Fibroblast of pulmonary artery (primary cell): ENCODE data around the gene ACOT13.
A peak's percentile ranks its signal among the peaks of the same experiment; 100 is the strongest.
"Not testable (repeated sequence)": the region's sequence is repeated elsewhere in the genome, so short reads cannot be mapped to it uniquely, and the experiment has no call there.

Experiments
- DNase-seq: peaks from one replicate; pipeline ENCODE4 v3.0.0-alpha.2; 2010; ENCODE audit warnings: low read depth
- H3K4me3 ChIP-seq: replicated peaks from 2 replicates; pipeline ENCODE4 v1.5.1; 2011; ENCODE audit warnings: low read depth, mild to moderate bottlenecking, control low read depth, low read length, moderate library complexity
- TF ChIP-seq, protein P1 (sequence below): IDR thresholded peaks from 2 replicates; pipeline ENCODE4 v1.5.1; 2011; ENCODE audit warnings: mild to moderate bottlenecking, control low read depth, low read length, inconsistent platforms; ENCODE audit errors: missing control alignments

ACOT13 gene

DNA sequence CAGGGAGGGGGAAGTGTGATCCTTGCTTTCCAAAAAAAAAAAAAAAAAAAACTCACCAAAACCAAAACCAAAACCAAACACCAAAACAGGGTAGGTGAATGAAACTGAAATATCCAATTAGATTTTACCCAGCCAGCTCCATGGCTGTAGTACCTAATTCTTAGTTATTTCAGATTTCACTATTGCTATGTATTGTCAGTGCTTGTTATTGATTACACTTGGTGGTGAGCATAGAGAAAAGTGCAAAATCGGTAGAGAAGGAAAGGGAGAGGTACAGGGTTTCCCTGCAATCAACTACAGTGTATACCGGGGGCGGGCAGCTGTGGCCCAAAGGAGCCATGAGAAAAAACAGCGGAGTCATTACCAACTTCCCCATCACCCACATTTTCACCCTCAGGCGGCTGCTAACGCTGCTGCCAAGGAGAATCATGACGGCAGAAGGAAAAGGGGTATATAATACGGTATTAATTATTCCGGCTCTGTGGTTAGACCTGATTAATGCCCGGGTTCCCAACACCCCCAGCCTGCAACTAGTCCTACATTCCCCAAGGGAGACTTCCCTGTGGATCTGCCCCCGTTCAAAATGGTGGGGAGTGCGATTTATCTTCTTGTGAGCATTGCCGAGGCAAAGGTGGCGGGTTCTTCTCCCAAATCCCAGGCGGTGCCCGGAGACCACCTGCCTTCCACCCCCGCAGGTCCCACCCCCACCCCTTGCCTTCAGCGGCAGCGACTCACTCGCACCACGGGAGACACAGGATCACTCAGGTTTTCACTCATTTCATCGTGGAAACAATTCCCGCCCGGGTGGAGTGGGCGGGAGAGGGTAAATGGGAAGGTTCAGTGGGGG, 52.5 kb downstream of the ACOT13 start, which contains the start of gene C6orf62:
TSS of gene C6orf62 (minus strand) at position 30 of the 847 bp plus-strand sequence. CDS start 486 bp downstream, outside the sequence.
- TF ChIP-seq, protein P1, sequence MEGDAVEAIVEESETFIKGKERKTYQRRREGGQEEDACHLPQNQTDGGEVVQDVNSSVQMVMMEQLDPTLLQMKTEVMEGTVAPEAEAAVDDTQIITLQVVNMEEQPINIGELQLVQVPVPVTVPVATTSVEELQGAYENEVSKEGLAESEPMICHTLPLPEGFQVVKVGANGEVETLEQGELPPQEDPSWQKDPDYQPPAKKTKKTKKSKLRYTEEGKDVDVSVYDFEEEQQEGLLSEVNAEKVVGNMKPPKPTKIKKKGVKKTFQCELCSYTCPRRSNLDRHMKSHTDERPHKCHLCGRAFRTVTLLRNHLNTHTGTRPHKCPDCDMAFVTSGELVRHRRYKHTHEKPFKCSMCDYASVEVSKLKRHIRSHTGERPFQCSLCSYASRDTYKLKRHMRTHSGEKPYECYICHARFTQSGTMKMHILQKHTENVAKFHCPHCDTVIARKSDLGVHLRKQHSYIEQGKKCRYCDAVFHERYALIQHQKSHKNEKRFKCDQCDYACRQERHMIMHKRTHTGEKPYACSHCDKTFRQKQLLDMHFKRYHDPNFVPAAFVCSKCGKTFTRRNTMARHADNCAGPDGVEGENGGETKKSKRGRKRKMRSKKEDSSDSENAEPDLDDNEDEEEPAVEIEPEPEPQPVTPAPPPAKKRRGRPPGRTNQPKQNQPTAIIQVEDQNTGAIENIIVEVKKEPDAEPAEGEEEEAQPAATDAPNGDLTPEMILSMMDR = no peak
- peak within 1 kb of the TSS; percentile 87 for H3K4me3 ChIP-seq
- no peak for DNase-seq

DNA sequence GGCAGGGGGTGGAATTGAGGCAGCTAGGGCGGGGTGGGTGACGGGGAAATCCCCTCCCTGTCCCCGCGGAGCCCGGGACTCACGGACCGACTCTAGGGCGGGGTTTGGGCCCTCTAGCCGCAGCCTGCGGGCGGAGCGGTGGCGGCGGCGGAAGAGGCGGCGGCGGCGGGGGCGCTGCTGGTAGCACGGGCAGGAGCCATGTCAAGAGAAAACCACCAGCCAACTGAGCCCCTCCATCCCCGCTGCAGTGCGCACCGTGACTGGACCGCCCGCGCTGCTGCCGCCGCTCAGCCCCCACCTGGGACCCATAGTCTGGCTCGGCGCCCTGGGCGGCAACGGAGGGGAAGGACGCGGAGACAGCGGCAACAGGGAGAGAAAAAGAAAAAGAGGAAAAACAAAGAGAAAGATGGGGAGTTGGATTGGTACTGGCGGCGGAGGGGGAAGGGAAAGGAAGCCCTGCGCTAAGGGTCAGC, 53.3 kb downstream of the ACOT13 start:
- DNase-seq = peak; percentile 47
- peak overlapping the region; percentile 87 for H3K4me3 ChIP-seq
- TF ChIP-seq, protein P1 = no peak

DNA sequence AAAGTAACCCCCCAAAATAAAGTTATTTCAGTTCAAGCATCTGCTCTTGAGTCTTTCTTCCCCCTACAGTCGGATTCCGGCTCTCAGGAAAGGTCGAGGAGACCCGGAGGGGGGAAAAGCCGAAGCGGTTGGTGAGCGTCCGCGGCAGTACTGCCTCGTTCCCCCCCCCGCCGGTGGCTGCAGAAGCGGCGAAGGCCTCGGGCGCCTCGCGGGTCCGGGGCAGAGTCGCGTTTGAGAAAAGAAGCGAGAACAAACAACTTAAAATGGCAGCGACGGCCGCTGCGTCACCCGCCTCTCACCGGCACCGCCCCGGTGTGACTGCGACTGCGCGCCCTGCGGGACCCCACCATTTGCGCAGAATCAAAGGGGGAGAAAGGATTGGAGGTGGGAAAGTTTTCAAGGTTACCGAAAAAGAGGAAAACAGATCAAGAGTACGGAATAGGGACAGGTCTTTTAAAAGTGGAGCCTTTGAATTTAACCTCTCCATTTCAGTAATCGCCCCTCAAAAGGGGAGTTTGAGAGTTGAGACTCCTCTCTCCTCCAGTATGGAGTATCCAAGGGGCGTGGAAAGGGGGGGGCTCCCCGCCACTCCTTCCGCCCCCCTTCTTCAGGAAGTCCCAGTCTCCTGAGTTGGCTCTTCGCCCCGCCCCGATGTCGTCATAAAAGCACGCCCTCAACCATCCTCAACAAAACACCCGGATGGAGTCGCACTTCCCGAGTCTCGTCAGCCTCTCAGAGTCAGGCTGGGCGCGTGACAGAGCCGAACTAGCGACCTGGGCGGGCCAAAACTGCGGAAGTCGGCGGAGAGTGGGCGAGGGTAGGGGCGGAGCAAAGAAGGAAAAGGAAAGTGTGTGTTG, 54.0 kb downstream of the ACOT13 start:
- TF ChIP-seq, protein P1 = no peak
- DNase-seq = peak; percentile 100
- H3K4me3 ChIP-seq = peak overlapping the region; percentile 87

DNA sequence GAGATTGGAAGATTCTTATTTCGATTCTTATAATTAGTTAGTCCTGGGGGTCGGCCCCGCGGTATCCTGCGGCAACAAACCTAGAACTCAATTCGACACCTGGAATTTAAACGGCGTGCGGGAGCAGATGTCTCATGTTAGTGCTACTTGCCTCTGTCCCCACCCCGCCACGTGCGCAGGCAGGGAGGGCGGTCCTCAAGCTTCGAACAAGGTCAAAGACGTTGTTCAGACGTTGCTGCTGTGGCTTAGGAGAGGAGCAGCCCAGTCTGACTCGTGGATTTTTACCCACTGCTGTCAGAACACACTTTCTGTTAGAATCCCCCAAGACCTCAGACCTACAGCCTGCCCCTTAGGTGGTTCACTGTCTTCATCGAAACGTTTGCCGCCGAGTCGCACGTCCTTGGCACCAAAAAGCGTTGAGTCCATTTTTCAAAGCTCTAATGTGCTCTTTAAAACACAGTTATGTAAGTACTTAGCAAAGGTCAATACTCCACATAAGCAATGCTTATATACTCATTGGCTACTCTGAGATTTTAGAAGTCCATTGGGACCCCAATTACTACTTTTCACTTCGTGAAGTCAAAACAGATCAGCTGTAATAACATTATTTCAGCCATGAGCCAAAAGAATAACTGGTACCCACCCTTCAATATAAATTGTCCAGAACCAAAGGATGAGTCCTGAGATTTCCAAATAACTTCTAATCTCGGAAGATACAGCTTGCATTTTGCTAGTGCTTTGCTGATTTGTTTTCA, 54.8 kb downstream of the ACOT13 start:
- H3K4me3 ChIP-seq = peak overlapping the region; percentile 68
- TF ChIP-seq, protein P1 = no peak
- peak; percentile 87 for DNase-seq

DNA sequence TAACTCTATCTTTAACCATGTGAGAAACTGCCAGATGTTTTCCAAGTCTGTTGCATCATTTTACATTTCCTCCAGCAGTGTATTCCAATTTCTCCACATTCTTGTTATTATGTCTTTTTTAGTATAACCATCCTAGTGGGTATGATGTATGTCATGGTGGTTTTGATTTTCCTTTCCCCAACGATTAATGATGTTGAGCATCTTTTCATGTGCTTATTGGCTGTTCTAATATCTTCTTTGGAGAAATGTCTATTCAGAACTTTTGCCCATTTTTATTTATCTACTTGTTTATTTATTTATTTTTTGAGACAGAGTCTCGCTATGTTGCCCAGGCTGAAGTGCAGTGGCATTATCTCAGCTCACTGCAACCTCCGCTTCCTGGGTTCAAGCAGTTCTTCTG, 56.4 kb downstream of the ACOT13 start:
- no peak for DNase-seq
- TF ChIP-seq, protein P1 = no peak
- H3K4me3 ChIP-seq = no peak overlapping the region

DNA sequence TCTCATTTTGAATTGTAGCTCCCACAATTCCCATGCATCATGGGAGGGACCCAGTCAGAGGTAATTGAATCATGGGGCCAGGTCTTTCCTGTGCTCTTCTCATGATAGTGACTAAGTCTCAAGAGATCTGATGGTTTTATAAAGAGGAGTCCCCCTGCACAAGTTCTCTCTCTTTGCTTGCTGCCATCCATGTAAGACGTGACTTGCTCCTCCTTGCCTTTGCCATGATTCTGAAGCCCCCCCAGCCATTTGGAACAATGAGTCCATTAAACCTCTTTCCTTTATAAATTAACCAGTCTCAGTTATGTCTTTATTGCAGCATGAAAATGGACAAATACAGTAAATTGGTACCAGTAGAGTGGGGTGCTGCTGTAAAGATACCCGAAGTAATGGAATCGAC, 63.8 kb downstream of the ACOT13 start:
- H3K4me3 ChIP-seq, DNase-seq: not testable (repeated sequence)

DNA sequence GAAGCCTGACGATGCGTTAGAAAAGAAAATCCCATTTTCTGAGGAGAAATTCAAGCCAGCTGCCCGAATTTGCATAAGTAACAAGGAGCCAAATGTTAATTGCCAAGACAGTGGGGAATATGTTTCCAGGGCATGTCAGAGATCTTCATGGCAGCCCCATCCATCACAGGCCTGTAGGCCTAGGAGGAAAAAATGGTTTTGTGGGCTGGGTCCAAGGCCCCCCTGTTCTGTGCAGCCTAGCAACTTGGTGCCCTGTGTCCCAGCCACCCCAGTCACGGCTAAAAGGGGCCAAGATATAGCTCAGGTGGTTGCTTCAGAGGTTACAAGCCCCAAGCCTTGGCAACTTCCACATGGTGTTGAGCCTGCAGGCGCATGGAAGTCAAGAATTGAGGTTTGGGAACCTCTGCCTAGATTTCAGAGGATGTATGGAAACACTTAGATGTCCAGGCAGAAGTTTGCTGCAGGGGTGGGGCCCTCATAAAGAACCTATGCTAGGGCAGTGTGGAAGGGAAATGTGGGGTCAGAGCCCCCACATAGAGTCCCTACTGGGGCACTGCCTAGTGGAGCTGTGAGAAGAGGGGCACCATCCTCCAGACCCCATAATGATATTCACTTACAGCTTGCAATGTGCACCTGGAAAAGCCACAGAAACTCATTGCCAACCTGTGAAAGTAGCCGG, 64.7 kb downstream of the ACOT13 start:
- DNase-seq, H3K4me3 ChIP-seq: not testable (repeated sequence)
